ENCODE results near the gene ZNF804A.
"Not testable (repeated sequence)": the region's sequence is repeated elsewhere in the genome, so short reads cannot be mapped to it uniquely, and the experiment has no call there.

Gene ZNF804A

GRCh38 chr2:184728411-184728810 is 130.1 kb downstream of the ZNF804A start:
- DNase-seq (ENCODE audit: low read depth in 2 of 2), result no peak

- no peak for DNase-seq (ENCODE audit: low read depth in 2 of 2)
Measured at GRCh38 chr2:184729581-184729980, 131.3 kb downstream of the ZNF804A start.

- no peak for DNase-seq (ENCODE audit: low read depth in 2 of 2)
Measured at GRCh38 chr2:184730288-184730687, 132.0 kb downstream of the ZNF804A start.

GRCh38 chr2:184734338-184734737 is 136.0 kb downstream of the ZNF804A start:
- no peak for DNase-seq (ENCODE audit: low read depth in 2 of 2)

GRCh38 chr2:184735611-184736010 is 137.3 kb downstream of the ZNF804A start:
- no peak for DNase-seq (ENCODE audit: low read depth in 2 of 2)

- DNase-seq (ENCODE audit: low read depth in 2 of 2), result no peak
Measured at GRCh38 chr2:184743096-184743495, 144.8 kb downstream of the ZNF804A start.

- DNase-seq (ENCODE audit: low read depth in 2 of 2), result no peak
Measured at GRCh38 chr2:184756161-184756560, 157.8 kb downstream of the ZNF804A start.

GRCh38 chr2:184756885-184757284 is 158.6 kb downstream of the ZNF804A start:
- no peak for DNase-seq (ENCODE audit: low read depth in 2 of 2)

GRCh38 chr2:184759557-184760255 is 161.4 kb downstream of the ZNF804A start:
- not testable (repeated sequence) for DNase-seq (ENCODE audit: low read depth in 2 of 2)

GRCh38 chr2:184760931-184761330 is 162.6 kb downstream of the ZNF804A start:
- no peak for DNase-seq (ENCODE audit: low read depth in 2 of 2)

GRCh38 chr2:184765112-184765895 is 167.0 kb downstream of the ZNF804A start:
- no peak for DNase-seq (ENCODE audit: low read depth in 2 of 2)

- no peak for DNase-seq (ENCODE audit: low read depth in 2 of 2)
Measured at GRCh38 chr2:184767059-184767458, 168.7 kb downstream of the ZNF804A start.

- no peak for DNase-seq (ENCODE audit: low read depth in 2 of 2)
Measured at GRCh38 chr2:184769023-184769422, 170.7 kb downstream of the ZNF804A start.

- no peak for DNase-seq (ENCODE audit: low read depth in 2 of 2)
Measured at GRCh38 chr2:184769686-184770085, 171.4 kb downstream of the ZNF804A start.

- no peak for DNase-seq (ENCODE audit: low read depth in 2 of 2)
Measured at GRCh38 chr2:184779777-184780176, 181.4 kb downstream of the ZNF804A start.

GRCh38 chr2:184780384-184780783 is 182.1 kb downstream of the ZNF804A start:
- DNase-seq (ENCODE audit: low read depth in 2 of 2), result no peak

GRCh38 chr2:184780944-184781343 is 182.6 kb downstream of the ZNF804A start:
- no peak for DNase-seq (ENCODE audit: low read depth in 2 of 2)

- no peak for DNase-seq (ENCODE audit: low read depth in 2 of 2)
Measured at GRCh38 chr2:184783576-184783975, 185.2 kb downstream of the ZNF804A start.

GRCh38 chr2:184793176-184793575 is 194.8 kb downstream of the ZNF804A start:
- no peak for DNase-seq (ENCODE audit: low read depth in 2 of 2)

GRCh38 chr2:184799379-184799778 is 201.1 kb downstream of the ZNF804A start:
- no peak for DNase-seq (ENCODE audit: low read depth in 2 of 2)

- DNase-seq (ENCODE audit: low read depth in 2 of 2), result no peak
Measured at GRCh38 chr2:184814421-184814820, 216.1 kb downstream of the ZNF804A start.

GRCh38 chr2:184815824-184816223 is 217.5 kb downstream of the ZNF804A start:
- DNase-seq (ENCODE audit: low read depth in 2 of 2), result no peak

GRCh38 chr2:184824597-184824996 is 226.3 kb downstream of the ZNF804A start:
- no peak for DNase-seq (ENCODE audit: low read depth in 2 of 2)

Data from stimulated activated CD4-positive, alpha-beta T cell treated with anti-CD3 and anti-CD28 coated beads, Interleukin-12 subunit alpha, Interleukin-12 subunit beta, amount 100 ng/mL, for 24 hours (primary cell).